ENCODE results near the gene SRMS.

SRMS gene

GRCh38 chr20:63547725-63548480 lies at the start of gene SRMS:
SRMS (minus strand) TSS chr20:63547749; CDS start chr20:63547463, 286 bp downstream.
- no peak for DNase-seq

DNA sequence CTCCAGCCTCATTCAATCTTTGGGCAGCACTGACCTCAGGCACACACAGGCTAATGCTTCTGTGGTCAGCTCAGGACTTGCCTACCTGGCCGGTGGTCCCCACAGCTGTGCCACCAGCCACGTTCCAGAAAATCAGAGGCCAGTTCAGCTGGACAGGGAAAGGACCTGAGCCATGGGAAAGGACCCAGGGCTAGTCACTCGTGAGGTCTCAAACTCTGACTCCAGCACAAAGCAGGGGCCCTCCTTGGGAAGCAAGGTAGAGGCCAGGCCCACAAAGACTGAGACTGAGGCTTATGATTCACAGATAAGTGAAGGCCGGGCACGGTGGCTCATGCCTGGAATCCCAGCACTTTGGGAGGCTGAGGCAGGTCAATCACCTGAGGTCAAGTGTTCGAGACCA lies 48.9 kb upstream of the SRMS start:
- no peak for DNase-seq

DNA sequence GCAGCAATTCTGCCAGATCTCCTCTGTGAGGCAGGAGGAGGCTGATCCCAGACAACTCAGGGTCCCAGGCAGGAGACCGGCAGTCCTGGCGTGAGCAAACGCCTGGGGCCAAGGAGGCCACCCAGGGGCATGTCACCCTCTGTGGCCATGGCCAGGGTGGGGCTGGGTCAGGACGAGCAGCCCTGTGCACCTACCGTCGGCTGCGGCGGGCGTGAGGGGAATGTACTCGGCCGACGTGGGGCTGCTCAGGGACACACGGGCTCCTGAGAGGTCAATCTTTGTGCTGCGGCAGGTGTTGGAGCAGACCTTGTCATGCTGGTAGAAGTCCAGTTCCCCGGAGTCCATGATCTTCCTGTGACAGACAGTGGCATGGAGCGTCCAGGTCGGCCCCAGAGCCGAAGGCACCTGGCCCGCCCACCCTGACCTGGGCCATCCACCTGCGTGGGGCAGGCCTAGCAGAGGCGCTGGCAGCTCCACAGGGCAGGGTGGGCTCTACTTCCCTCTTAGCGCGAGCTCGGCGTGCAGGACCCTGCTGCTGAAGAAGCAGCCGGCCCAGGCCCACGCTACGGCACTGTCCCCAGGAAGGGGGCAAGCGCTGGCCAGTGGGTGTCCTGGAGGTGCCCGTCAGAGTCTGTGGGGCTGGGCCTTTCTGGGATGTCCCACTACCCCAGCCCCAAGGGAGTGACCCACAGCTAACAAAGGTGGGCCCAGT lies 48.0 kb upstream of the SRMS start:
- no peak for DNase-seq

- DNase-seq, result no peak
Measured at GRCh38 chr20:63594043-63594561, 46.6 kb upstream of the SRMS start.

GRCh38 chr20:63592661-63593060 lies 45.1 kb upstream of the SRMS start:
- DNase-seq, result no peak

DNA sequence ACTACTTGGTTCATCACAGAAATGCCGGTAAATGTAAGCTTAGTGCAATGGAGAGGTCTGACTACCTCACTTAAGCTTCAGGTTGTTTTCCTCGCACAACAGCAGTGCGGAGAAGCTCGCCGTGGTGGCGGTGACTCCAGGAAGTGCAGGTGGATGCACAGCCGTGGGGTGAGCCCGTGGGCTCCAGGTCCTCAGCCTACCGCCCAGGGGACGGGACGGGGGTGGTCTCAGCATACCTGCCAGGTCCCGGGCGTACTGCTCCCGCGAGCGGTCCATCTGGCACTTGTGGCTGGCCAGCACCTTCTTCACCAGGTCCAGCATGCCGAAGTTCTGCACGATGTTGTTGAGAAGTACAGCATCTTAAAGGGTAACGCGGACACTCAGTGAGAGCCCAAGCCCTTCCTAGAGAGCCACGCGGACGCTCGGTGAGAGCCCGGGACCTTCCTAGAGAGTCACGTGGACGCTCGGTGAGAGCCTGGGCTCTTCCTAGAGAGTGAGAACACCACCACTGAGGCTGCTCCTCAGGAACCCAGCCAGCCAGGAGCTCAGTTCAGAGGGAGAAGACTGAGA lies 44.3 kb upstream of the SRMS start:
- no peak for DNase-seq

DNA sequence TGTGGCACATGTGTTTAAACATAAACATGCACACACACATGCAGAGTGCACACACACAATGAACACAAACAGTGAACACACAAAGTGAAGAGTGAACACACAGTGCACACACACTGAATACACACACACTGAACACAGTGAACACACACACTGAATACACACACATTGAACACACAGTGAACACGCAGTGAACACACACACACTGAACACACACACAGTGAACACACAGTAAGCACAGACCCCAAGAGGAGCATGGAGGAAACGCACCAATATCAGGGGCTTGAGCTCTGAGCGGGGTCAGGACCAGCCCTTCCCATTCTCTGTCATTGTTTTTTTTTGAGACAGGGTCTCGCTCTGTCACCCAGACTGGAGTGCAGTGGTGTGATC lies 43.6 kb upstream of the SRMS start:
- no peak for DNase-seq

DNA sequence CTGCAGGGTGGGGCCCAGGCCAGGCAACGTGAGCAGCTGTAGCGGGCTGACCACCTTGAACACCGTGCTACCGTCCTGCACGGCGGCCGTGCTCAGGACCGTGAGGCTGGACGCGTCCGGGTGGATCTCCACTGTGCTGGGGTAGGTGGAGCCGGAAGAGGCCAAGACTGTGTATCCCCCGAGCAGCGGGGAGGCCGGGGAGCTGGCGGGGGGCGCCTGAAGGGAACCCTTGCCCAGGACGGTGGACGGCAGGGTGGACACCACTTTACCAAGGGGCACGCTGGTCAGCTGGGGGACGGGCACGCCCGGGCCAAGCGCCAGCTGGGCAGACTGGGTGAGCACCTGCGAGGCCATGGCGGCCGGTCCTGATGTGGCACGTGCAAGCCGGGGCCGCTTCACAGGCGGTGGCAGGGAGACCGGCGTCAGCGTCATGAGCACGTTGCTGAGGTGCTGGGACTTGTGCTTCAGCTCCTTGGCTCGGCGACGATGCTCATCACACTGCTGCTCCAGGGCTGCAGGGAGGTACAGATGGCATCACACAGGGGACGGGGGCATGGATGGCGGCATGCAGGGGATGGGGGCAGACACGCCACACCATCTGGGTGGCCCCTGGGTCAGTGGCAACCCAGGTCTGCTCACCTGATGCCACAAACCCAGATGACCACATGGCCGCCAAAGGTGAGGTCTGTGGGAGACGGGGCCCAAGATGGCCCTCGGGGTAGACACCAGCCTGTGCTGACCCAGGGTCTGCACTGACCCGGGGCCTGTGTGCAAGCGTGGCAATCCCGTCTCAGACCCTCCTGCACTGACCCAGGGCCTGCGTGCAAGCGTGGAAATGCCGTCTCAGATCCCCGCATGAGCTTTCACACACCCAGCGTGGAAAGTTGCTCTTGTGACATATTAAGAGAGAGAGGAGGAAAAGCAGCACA lies 42.9 kb upstream of the SRMS start:
- no peak for DNase-seq

GRCh38 chr20:63589261-63590217 lies 42.0 kb upstream of the SRMS start:
- DNase-seq, result no peak

DNA sequence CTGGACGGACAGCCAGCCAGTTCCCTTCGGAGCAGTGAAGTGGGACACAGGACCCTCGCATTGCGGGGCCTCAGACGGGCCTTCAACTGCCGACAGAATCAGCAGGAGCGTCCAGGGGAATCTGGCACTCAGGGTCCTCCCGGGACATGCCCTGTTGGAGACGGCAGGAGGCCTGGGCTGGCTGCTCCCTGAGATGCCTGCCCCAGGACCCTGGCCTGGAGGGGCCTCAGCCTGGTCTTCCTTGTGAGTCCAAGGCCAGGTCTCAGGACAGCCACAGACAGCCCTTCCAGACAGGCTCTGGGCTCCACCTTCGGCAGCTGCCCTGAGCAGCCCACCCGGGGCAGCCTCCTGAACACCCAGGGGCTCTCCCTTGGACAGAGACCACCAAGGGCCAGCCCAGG lies 41.1 kb upstream of the SRMS start:
- DNase-seq, result no peak

GRCh38 chr20:63587776-63588591 lies 40.4 kb upstream of the SRMS start:
- DNase-seq, result no peak

- DNase-seq, result no peak
Measured at GRCh38 chr20:63587256-63587655, 39.7 kb upstream of the SRMS start.

- no peak for DNase-seq
Measured at GRCh38 chr20:63586797-63587196, 39.2 kb upstream of the SRMS start.

DNA sequence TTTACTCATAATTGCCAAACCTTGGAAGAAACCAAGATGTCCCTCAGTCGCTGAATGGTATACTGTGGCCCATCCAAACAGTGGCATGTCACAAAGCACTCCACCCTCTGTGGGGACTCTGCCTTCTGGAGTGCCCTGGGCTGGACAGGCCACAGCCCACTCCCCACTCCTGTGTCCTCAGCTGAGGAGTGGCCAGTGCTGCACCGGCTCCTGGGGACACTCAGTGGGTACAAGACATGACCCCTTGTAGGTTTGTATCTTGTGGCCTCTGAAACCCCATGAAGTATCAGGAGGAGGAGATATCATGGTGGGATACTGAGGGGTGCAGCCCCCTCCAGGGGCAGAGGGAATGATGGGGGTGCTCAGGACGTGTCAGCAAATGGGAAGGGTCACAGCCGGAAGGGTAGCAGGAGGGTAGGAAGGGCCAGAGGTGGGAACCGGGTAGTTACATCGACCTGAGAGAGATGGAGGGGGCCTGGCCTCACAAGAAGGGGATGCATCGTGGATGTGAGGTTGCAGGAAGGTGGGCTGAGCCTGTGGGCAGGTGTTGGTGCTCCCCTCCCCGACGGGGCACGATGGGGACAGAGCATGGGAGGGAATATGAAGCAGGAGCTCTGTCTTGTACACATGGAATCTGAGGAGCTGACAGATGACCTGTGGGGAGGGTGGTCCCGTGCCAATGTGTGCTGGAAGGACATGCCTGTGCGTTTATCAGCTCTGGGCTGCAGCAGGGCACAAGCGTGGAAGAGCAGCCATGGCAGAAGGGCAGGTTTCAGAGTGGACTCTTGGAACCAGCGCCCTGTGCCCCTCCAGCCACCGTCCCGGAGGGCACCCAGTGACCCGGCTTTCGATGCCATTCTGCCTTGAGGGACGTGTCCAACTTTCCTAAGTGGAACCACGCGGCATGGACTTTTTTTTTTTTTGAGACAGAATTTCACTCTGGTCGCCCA lies 38.3 kb upstream of the SRMS start:
- DNase-seq, result no peak

- no peak for DNase-seq
Measured at GRCh38 chr20:63582382-63583063, 35.0 kb upstream of the SRMS start.

- no peak for DNase-seq
Measured at GRCh38 chr20:63580796-63581461, 33.4 kb upstream of the SRMS start.

GRCh38 chr20:63579017-63579694 lies 31.6 kb upstream of the SRMS start:
- no peak for DNase-seq

Data from NCI-H1092 (cell line).